Measurements from ENCODE around the gene TNFSF18.

- TF ChIP-seq POLR2A (IDR thresholded peaks at IDR 0.05) (no peak), CTCF (IDR thresholded peaks at IDR 0.05) (no peak)
These were observed 1.5 kb downstream of the TNFSF18 start for GRCh38 chr1:173049322-173049633.

All from testis (tissue), 2 donors.